ENCODE measurements around the gene CAMK2N1.

DNA sequence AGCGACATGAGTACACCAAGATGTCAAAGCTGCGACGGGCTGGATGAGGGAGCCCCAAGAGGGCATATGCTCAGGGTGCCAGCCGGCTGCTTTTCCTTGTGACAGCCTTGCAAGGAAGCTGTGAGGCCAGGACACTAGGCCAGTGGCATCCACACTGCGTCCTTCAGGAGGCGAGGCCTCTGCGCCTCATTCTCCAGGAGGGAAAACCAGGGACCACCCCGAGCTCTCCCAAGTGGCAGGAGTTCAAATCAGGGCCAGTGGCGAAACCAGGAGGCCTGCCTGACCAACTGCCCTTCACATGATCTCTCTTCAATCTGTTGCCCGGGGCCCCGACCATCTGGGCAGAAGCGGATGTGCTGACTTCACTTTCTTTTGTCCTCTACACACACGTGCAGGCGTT, 13.7 kb upstream of the CAMK2N1 start:
- no peak for TF ChIP-seq POLR2AphosphoS5 (IDR thresholded peaks at IDR 0.05)
- TF ChIP-seq, protein P1, sequence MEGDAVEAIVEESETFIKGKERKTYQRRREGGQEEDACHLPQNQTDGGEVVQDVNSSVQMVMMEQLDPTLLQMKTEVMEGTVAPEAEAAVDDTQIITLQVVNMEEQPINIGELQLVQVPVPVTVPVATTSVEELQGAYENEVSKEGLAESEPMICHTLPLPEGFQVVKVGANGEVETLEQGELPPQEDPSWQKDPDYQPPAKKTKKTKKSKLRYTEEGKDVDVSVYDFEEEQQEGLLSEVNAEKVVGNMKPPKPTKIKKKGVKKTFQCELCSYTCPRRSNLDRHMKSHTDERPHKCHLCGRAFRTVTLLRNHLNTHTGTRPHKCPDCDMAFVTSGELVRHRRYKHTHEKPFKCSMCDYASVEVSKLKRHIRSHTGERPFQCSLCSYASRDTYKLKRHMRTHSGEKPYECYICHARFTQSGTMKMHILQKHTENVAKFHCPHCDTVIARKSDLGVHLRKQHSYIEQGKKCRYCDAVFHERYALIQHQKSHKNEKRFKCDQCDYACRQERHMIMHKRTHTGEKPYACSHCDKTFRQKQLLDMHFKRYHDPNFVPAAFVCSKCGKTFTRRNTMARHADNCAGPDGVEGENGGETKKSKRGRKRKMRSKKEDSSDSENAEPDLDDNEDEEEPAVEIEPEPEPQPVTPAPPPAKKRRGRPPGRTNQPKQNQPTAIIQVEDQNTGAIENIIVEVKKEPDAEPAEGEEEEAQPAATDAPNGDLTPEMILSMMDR (IDR thresholded peaks at IDR 0.05; ENCODE audit: poor library complexity, severe bottlenecking), result no peak
